GM08714 (cell line): ENCODE data around the gene MS4A6E.

ENCODE experiments used
- H3K4me3 ChIP-seq: fragments of 200-500 bp; sonication (Bioruptor generic); 2 replicates; pipeline ENCODE4 v1.5.1; 2014; ENCODE audit warnings: mild to moderate bottlenecking, low read length, inconsistent platforms
- ZNF274 ChIP-seq: IDR thresholded peaks from 2 replicates; pipeline ENCODE4 v1.6.1; 2012; ENCODE audit warnings: mild to moderate bottlenecking, low read depth, low read length

Gene MS4A6E

DNA sequence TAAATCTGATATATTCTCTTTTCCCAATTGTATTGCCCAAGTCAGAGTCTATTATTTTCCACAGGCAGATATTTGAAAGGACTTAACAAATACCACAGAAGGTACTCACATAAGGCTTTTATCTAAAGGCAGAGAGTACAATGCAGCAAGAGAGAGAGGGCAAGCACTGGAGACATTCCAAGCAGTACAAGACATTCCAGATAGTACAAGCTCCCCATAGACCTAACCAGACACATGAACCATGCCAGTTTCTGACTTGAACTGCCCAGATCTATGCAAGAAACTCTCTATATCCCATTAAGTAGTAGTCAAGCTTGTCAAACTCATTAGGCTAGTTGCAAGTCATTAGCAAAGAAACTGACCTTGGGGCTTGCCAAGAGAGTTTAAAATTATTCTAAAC lies 11.2 kb upstream of the MS4A6E start:
- H3K4me3 ChIP-seq, result no peak overlapping the region
- no peak for TF ChIP-seq ZNF274

GRCh38 chr11:60316317-60316716 lies 10.7 kb upstream of the MS4A6E start:
- no peak overlapping the region for H3K4me3 ChIP-seq
- TF ChIP-seq ZNF274, result no peak

GRCh38 chr11:60318726-60319125 lies 8.3 kb upstream of the MS4A6E start:
- no peak for TF ChIP-seq ZNF274
- no peak overlapping the region for H3K4me3 ChIP-seq

DNA sequence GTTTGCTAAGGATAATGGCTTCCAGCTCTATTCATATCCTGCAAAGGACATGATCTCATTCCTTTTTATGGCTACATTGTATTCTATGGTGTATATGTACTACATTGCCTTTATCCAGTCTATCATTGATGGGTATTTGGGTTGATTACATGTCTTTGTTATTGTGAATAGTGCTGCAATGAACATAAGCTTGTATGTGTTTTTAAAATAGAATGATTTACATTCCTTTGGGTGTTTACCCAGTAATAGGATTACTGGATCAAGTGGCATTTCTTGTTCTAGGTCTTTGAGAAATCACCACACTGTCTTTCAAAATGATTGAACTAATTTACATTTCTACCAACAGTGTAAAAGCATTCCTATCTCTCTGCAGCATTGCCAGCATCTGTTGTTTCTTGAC lies 6.0 kb upstream of the MS4A6E start:
- H3K4me3 ChIP-seq, result no peak overlapping the region

DNA sequence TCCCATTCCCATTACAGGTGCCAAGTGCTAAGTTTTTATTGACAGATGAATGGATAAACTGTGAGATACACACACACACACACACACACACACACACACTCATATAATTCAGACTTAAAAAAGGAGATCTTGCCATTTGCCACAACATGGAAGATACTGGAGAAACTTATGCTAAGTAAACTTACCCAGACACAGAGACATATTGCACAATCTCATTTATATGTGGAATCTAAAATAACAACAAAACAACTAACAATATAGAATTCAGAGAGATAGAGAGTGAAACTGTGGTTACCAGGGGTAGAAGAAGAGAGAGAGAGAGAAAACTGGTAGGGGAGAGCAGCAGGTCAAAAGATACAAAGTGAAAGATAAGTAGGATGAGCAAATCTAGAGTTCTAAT lies 1.4 kb downstream of the MS4A6E start:
- no peak for TF ChIP-seq ZNF274
- H3K4me3 ChIP-seq, result no peak overlapping the region

More for the DNA sequence above, 6.0 kb upstream of the MS4A6E start:
- TF ChIP-seq ZNF274, result no peak

DNA sequence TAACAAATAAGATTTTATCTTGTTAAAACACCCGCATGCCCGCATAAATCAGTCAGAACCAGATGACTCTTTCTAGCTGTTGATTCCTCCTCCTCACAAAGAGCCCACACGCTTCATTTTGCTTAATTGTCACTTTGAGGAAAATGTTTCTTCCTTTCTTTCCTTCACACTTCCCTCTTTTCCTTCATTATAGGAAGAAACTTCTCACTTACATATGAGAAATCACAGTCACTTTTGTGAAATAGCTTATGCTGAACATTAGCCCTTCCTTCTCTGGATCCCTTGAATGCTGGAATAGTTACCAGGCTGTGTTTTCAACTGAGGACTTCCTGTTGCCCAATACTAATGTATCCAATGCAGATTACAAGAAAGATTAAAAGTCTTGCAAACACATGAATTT lies 5.8 kb downstream of the MS4A6E start:
- H3K4me3 ChIP-seq, result no peak overlapping the region
- no peak for TF ChIP-seq ZNF274

- no peak overlapping the region for H3K4me3 ChIP-seq
- TF ChIP-seq ZNF274, result no peak
Measured at GRCh38 chr11:60334005-60334620, 7.1 kb downstream of the MS4A6E start.

GRCh38 chr11:60336767-60337391 lies 9.8 kb downstream of the MS4A6E start:
- no peak overlapping the region for H3K4me3 ChIP-seq

GRCh38 chr11:60338053-60338452 lies 11.0 kb downstream of the MS4A6E start:
- no peak overlapping the region for H3K4me3 ChIP-seq
- no peak for TF ChIP-seq ZNF274

More at GRCh38 chr11:60336767-60337391, 9.8 kb downstream of the MS4A6E start:
- no peak for TF ChIP-seq ZNF274

- H3K4me3 ChIP-seq, result no peak overlapping the region
- no peak for TF ChIP-seq ZNF274
Measured at GRCh38 chr11:60339356-60339755, 12.3 kb downstream of the MS4A6E start.

DNA sequence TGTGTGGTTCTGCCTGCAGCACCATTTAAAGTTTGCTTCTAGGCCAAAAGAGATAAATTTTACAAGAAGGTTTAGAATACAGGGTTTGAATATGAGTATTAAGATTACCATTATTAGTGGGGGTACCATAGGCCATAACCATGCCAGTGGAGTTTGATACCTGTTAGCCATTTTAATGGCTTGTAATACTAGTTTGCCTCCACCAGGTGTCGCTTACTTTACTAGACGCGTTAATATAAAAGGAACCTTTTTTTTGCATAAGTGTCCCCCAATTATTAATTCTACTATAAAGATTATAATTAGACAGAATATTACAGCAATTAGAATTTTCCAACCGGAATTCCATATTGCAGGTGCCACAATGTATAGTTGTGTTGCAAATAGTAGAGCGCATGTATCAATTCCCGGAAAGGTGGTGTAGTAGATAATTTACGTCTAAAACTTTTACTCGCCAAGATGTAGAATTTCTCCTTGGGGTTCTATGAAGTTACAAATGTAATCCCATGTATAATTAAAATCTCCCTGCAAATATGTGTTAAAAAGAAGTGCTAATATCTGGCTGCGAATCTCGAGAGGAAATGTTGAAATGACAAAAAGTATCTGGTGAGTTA lies 16.1 kb downstream of the MS4A6E start:
- TF ChIP-seq ZNF274, result no peak

GRCh38 chr11:60344146-60344545 lies 17.1 kb downstream of the MS4A6E start:
- H3K4me3 ChIP-seq, result no peak overlapping the region
- TF ChIP-seq ZNF274, result no peak

More for the DNA sequence above, 16.1 kb downstream of the MS4A6E start:
- H3K4me3 ChIP-seq, result no peak overlapping the region

GRCh38 chr11:60345489-60345888 lies 18.4 kb downstream of the MS4A6E start:
- no peak overlapping the region for H3K4me3 ChIP-seq
- TF ChIP-seq ZNF274, result no peak

- H3K4me3 ChIP-seq, result no peak overlapping the region
- TF ChIP-seq ZNF274, result no peak
Measured at GRCh38 chr11:60347084-60347797, 20.2 kb downstream of the MS4A6E start.

DNA sequence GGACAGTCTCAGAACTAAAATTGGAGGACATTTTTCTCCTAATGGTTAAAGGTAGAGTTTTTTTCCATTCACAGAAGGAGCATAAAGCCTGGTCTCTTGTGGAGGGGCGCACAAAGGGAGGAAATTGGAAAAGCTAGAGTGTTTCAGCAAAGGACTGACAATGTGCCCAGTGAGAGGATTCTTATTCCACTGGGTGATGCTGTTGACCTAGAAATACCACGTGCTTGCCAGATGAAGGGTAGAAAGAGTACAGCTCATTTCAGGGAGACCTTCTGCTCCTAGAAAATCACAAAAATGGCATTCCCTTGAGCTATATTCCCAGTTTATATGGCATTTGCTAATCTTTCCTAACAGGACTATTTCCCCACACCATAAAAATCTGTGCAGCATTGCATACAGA lies 21.1 kb downstream of the MS4A6E start:
- no peak for TF ChIP-seq ZNF274
- H3K4me3 ChIP-seq, result no peak overlapping the region
